Stimulated activated CD4-positive, alpha-beta T cell treated with anti-CD3 and anti-CD28 coated beads, Interleukin-12 subunit alpha, Interleukin-12 subunit beta, amount 100 ng/mL, for 4 hours (primary cell): Measurements from ENCODE around the gene CRB2.

Source experiments
- DNase-seq: peaks from one replicate; pipeline ENCODE4 v3.0.0-alpha.2; 2020

CRB2 gene

GRCh38 chr9:123424552-123425225 is 68.7 kb downstream of the CRB2 start:
- no peak for DNase-seq

DNA sequence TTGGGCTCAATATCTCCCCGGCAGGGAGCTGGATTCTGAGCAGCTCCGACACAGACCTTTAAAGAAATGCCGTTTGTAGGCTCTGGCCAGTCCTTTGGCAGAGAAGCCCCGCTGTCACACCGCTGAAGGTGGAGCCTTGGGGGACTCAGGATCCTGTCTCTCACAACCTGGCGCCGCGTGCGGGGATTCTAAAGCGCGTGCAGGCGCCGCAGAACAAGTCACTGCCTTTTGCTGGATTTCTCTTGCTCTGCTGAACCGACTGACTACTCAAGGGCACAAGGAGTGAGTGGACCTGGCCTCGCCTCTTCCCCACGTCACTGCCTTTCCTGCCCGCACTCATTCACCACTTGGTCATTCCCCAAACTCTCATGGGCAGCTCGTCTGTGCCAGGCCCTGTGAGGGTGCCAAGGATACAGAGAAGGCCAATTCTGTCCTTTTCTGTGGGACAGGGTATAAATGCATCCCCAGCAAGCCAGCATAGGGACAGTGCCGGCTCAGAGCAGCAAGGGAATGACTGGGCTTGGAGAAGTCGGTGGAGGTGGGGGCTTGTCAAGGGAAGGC is 69.3 kb downstream of the CRB2 start:
- no peak for DNase-seq

GRCh38 chr9:123425836-123426365 is 69.9 kb downstream of the CRB2 start:
- DNase-seq = no peak

- DNase-seq = no peak
These were observed 70.4 kb downstream of the CRB2 start for GRCh38 chr9:123426406-123426805.
